RPMI8226 (cell line): Measurements from ENCODE around the gene DNAJC22.
A peak's percentile ranks its signal among the peaks of the same experiment; 100 is the strongest.
"Not testable (repeated sequence)": the region's sequence is repeated elsewhere in the genome, so short reads cannot be mapped to it uniquely, and the experiment has no call there.

Source experiments
- DNase-seq: peaks from one replicate; pipeline ENCODE4 v3.0.0-alpha.2; 2015

Gene DNAJC22

DNA sequence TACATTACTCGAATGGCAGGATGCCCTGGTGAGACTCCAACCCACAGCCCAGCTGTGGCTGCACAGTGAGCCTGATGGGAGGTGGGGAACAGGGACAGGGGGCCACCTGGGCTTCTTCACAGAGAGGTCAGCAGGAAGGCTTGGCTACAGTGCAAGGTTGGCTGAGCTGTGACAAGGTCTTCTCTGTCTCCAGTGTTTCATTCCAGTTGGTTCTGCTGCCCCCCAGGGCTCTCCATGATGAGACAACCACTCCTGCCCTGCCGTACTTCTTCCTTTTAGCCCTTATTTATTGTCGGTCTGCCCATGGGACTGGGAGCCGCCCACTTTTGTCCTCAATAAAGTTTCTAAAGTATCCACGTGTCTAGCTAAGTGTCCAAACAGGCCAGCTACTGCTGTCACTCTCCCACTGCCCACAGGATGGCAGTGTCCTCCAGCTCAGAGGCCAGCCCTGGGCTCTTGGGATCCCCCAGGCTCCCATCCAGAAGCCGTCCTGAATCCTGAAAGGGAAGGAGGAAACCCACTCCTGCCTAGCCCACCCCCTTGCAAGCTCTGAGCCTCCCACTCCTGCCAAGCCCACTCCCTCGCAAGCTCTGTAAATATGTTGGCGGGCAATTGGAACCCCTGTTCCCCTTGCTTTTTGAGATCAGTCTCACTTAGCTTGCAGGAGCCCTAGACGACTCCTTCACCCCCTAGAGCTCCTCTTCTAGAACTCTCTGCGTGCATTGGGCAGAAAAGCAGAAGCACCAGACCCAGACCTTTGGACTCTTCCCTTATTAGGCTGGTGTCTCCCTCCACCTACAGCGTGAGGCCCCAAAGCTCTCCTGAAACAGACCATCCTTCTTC, 15.1 kb upstream of the DNAJC22 start:
- DNase-seq, result peak; percentile 45

DNA sequence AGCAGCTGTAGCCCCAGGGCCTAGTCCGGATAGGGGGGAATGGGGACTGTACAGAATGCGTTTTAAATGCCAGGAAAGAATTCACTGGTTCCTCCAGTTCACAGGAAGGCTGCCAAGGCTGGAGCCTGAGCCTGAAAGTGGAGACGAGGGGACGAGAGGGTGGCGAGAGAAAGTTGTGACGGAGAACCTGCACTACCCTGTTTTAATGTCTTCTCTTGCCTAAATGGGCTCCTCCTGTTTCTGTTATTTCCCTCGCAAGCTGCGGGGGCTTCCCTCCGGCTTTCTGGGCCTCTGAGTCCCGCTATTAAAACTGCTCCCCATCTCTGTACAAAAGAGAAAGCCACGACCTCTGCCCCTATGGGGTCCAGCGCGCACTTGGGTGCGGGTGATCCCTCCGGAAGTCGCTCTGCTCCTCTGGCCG, 14.2 kb upstream of the DNAJC22 start:
- no peak for DNase-seq

DNA sequence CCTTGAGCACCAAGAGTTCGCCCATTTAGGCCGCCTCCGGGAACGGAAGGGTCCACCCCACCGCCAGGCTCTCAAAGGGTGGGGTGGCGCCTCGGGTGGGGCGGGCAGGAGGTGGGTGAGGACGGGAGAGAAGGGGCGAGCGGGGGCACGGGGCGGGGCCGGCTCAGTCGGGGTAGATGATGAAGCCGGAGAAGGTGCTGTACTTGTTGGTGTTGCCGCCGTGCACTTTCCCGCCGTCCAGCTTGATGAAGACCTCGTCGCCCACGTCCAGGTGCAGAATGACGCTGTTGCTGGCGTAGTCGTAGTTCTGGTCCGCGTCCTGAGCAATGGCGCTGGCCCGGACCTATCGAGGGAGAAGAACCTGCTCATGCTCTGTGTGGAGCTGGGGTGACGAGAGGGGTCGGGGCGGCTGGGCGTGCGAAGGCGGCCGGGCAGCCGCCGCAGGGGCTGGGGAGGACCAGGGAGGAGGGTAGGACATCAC, 13.8 kb upstream of the DNAJC22 start:
- no peak for DNase-seq

DNA sequence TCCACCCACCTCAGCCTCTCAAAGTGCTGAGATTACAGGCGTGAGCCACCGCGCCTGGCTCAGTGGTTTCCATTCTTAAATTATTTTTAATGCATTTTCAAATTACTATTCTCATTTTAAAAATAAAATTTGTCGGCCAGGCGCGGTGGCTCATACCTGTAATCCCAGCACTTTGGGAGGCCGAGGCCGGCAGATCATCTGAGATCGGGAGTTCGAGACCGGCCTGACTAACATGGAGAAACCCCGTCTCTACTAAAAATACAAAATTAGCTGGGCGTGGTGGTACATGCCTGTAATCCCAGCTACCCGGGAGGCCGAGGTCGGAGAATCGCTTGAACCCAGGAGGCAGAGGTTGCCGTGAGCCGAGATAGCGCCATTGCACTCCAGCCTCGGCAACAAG, 12.9 kb upstream of the DNAJC22 start:
- not testable (repeated sequence) for DNase-seq

DNA sequence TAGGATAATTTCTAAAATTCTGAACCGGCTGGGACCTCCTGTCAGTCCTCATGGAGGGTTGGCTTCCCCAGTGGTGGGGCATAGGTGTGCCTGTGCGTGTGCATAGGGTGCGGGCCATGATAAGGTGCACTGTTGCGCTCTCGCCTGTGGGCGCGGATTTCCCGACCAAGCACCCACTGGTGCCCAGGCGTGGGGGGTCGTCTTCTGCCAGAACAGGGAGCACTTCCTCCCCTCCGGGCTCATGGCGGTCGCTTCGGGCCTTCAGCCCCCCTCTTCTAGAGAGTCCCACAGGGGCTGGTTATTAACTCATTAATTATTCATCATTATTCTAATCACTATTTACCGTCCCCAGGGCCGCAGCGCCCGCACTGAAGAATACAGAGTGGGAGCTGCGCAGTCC, 12.5 kb upstream of the DNAJC22 start:
- DNase-seq, result no peak

DNA sequence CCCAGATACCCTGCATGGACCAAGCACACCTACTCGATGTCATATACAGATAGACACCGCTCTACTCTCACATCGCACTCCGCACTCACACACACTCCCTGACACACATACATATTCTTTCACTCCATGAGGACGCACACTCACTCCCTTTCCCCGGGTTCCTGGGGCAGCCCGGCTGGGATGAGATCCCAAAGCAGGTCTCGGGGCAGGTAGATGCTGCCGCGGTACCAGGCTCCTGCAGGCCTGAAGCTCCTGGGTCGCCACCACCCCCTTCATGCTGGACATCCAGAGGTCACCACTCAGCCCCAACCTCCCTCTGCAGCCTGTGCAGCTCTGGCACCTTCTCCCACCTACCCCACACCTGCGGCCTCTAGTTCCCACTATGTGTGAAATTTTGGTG, 12.0 kb upstream of the DNAJC22 start:
- DNase-seq, result no peak

DNA sequence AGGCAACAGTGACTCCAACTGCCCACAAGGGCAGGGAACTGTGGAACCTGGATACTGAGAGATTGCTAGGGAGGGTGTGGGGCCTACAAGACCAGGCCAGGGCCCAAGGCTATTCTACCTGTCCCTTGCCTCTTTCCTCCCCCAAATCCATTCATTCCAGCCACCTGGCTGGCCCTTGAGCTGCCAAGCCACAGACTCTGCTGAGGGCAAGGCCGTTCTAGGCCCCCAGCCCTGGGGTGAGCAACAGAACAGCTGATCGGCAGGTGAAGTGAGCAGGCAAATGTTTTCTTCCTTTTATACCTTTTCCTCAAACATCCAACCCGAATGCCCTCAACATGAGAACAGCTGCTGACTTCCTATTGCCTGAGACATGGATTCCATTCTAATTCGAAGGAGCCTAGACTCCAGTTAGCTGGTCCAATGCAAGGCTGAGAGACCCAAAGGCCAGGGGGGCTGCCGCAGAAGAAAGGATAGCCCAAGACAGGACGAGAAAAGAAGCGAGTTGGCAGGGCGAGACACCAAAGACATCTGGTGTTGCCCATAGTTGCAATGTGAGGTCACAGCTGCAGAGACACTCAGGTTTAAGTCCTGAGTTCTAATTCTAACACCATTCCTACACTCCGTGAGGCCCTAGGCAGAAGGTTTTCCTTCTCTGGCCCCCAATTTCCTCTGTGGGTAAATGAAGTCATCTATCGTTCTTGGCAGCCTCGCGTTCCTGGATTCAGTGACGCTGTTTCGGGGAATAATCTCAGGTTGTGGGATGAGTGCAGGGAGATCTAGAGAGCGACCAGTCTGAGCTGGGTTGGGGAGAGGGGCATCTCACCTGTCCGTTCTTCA, 11.4 kb upstream of the DNAJC22 start:
- no peak for DNase-seq

DNA sequence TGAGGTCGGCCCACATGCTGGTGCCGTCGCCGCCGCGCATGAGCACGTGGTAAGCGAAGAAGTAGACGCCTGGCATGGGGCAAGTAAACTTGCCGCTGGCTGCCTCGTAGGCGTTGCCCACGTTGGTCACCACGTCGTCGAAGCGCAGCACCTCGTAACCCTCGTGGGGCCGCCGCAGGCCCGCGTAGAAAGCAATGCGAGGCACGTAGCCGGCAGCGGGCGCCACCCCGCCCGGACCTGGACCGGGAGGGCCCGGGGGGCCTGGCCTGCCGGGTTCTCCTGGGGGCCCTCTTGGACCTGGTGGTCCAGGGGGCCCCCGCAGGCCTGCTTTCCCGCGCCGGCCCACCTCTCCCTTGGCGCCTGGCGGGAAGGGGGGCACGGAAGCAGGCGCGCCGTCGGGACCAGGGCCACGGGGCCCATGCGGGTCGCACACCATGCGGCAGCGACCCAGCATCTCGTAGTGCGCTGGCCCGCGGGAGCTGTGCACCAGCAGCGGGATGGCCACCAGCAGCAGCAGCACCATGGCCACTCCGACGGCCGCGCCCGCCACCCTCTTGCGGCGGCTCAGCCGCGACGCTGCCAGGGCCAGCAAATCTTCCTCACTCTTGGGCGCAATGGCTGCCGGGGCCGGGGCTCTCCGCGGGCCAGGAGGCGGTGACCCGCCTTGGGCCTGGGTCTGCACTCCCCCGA, 10.6 kb upstream of the DNAJC22 start:
- no peak for DNase-seq

DNA sequence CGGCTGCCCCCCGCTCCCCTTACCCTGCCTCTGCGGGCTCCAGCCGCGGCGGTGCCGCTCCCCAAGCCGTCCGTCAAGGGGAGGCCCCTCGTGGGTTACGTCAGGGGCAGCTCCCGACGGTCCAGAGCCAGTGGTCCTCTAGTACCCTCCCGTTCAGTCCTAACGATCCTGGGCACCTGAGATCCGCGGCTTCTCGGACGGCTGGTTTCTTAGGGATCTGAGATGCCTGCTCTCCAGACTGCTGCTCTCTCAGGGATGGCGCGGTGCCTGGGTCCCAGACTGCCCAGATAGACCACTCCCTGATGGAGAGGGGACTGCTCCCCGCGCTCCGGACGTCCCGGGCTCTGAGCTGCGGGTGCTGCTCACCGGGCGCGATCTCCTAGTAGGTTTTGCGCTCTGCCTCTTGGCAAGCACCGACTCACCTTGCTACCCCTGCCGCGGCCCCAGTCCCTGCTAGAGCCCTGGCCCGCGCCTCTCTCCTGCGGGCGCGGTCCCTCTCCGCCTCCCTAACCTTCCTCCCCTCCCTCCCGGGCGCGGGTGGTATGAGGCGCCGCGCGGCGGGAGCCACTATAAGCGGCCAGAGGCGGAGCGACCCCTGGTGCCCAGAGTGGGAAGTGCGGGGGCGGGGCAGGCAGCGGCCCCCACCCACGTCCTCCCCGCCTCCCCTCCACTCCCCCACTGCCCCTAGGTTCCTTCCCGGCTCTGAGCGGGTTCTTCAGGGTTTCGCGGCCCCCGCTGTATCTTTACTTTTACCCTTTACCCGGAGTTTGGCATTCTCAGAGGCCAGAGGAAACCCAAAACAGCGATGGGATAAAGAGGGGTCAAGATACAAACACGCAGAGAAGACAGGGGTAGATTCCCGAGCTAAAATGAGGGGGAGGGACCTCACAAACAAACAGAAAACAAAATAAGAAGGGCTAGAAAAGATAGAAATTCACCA, 9.8 kb upstream of the DNAJC22 start, which contains the start of gene C1QL4:
C1QL4 (minus strand) TSS at position 544 of the 940 bp plus-strand sequence. CDS start 711 bp downstream, outside the sequence.
- peak; percentile 85 for DNase-seq

DNA sequence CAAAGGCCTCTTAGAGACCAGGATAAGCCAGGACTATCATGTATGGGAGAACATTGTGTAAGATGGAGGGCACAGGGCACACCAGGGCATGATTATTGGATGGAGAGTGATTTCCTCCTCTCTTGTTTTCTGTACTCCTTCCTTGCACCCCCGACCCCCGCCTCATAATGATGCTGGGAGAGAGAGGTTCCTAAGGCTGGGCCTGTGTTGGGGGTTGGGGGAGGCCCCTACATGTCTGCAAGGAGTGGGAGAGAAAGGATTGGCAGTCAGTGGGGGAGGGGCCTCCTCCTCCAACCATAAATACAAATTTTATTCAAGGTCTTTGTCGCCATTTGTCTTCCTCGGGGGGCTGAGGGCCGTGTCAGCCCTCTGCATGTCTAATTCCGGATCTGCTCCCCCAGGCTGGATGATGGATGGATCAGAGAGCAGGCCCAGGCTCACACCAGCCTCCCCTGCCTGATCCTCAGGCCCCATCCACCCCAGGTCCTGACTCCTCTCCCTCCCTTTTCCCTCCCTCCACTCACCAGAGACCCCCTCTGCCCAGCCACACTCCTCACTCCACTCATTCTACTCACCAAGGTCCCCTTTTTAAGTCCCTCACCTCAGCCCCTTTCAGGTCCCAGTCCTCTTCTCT, 7.7 kb upstream of the DNAJC22 start:
- DNase-seq, result no peak

DNA sequence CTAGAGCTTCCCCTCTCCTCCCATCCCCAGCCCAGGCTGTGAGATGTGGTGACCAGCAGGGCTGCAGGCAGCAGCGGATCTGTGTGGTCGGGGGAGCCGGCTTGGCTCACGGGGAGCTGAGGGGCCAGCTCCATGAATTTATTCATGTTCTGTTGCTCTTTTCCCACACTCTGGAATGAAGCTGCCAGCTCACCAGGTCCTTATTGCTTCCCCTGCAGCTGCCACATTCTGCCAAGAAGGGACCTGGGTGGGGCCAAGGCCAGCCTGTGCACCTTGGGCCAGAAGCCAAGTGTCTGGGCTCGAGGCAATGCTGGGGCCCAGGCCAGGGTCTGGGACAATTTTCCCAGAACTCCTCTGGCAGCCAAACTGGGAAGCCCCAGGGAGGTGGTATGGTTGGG, 7.2 kb upstream of the DNAJC22 start:
- no peak for DNase-seq

DNA sequence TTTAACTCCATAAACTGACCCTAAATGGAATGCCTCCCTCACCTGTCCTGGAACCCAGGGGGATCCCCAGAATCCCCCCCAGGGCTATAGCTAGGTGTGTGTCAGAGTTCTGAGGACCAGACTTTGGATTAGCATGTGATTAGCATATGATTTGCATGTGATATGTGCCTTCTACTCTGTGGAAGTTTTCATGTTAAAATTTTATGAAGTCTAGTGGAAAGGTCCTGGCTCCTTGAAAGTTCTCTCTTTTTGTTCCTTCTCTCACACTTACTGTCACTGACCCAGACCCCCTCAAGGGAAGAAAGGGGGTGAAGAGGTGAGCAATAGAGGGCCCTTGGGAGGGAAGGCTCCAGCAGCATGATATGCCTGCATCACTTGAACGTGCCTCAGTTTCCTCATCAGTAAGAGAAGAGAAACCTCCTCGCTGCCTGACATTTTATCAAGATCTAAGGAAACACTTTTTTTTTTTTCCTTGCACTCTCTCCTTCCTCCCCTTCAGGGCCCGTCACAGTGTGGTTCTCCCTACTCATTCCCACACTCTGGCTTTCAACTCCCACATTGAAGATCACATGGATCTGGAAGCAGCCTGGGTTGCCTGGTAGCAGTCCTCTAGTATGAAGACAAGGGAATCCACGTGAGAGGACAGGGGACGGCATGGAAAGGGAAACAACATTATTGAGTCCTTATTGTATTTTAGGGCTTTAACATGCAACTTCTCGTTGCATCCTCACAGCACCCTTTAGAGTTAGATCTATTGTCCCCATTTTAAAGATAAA, 6.4 kb upstream of the DNAJC22 start:
- DNase-seq, result no peak

DNA sequence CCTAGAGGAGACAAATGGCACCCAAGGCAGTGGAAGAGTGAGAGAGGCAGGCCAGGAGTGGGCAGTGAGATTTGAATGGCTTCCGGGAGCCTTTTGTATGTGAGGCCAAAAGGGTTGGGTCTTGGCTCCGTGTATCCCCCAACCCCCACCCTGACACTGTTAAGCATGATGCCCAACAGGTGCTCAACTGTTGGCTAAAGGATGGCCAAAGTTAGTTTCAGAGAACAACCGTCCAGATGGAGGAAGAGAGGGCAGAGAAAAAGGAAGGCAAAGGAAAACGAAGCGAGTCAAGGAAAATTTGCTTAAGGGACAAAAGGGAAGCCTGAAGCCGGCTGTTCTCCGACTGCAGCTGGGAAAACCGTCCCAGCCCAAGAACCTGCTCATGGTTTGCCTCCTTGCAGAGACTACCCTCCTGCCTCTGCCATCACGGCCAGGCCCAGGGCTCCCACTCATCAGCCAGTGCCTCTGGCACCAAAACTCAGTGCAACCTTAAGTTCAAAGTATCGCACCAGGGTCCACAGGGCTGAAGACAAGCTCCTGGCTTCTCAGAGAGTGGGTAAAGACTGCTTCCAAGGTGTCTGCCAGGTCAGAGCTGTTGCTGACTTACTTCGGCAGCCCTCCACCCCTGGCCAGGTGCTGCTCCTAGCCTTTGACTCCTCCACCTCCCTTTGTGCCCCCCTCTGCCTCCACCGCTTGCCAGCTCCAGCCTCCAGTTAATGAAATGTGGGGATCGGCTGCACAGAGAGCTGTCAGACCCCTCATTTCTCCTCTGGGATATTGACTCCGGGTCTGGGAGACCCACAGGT, 5.5 kb upstream of the DNAJC22 start:
- no peak for DNase-seq

DNA sequence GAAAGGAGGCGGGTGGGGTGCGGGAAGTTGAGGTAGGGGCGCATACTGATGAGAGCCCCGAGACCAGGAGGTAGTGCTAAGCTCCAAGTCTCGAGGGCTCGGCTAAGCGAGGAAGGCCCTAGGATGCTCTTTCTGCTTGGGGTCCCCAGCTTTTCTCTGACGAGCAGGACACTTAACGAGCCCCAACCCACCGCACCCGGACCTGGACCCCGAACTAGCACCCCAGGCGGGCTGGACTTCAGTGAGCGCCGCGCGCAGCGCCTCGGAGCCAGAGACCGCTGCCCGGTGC, 5.0 kb upstream of the DNAJC22 start:
- no peak for DNase-seq

DNA sequence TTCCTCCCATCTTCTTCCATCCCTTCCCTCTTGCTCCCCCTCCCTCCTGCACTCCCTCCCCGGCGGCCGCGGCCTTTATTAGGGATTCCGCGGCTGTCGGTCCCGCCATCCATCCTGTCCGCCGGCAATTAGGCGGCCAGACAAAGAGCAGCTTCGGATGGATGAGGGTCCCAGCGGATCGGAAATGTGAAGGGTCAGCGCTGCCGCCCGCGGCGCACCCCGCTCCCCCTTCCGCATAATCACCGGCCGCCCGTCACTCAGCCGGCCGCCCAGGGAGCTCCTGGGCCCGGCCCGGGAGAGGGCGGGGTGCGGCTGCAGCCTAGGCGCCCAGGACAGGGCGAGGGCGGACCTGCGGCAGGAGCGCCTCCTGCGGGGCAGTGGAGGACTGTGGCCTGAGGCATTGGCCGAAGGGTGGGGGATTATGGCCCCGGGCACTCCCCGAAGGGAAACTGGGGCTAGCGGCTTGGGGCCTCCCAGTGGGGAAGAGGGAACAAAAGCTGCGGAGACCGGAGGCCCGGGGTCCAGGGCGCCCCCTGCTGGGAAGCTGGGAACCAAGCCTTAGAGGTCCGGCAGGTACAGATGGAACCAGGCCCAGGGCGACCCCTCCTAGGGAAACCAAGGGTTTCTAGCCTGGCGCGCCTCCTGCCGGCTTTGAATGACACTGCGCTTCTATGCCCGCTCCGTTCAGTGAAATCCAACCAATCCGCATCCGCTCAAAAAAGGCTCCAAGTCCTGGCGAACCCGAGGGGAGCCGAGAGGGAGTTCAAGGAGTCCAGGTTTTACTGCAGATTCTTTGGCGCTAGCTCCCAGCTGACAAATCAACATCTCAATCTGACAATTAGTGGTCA, 4.4 kb upstream of the DNAJC22 start:
- peak; percentile 86 for DNase-seq

DNA sequence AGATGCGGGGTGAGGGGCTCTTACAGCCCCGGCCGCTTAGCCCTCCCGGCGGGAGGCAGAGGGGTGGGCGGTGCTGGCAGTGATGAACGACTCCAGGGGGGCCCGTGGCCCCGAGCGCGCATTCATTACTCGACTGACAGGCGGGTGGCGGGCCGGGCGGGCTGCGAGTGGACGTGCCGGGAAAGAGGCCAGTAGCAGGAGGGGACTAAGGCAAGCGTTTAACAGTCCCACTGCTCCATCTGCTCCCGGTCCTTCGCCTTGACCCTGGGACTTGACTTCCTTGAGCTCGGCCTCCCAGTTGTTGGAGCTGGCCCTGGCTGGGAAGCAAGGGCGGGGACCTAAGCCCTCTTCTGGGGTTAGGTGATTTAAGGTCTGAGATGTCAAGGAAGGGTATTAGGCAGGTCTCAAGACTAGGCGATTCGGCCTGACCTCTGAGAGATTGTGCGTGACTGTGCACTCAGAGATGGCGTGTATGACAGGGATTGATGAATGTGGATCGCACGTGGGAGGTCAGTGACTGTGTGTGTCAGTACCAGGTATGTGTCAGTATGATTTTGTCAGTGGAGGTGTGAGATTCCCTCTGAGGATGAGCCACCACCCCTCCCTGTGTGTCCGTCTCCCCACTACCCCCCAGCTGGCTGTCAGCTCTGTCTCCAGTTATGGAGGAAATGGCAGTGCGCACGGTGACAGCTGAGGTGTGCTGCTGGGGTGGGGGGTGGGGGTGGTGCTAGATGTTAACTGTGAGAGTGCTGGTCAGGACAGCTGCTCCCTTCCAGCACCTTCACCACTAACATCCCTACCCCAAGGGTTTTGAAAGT, 3.6 kb upstream of the DNAJC22 start:
- no peak for DNase-seq

DNA sequence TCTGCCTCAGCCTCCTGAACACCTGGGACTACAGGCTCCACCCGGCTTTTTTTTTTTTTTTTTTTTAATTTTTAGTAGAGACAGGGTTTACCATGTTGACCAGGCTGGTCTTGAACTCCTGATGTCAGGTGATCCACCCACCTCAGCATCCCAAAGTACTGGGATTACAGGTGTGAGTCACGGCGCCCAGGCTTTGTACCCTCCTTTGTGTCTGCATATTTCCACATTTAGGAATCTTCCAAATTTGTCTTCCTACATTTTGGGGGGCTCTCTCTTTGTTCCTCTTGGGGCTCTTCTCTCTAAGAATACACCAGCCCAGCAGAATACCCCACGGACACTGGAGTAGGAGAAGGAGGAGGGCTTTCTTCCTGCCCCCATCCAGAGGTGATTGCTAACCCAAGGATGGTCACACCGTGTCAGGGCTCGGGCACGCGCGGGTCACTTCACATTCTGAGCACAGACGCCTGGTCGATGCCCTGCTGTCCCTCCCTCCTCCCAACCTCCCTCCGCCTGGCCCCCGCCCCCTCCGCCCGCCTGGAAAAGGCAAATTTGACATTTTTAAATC, 2.1 kb upstream of the DNAJC22 start:
- DNase-seq, result no peak
